Liver (tissue), 3 donors: Measurements from ENCODE around the gene RETSAT.
"Not testable (repeated sequence)": the region's sequence is repeated elsewhere in the genome, so short reads cannot be mapped to it uniquely, and the experiment has no call there.

ENCODE experiments used
- CTCF ChIP-seq: fragments of 150-350 bp; IDR thresholded peaks from 2 replicates; pipeline ENCODE4 v1.5.1; 2017; ENCODE audit warnings: improper control_type of control experiment, low read depth, low read length; ENCODE audit not compliant: missing input control
- MAX ChIP-seq: IDR thresholded peaks from 2 replicates; pipeline ENCODE4 v1.6.1; 2016; ENCODE audit warnings: antibody characterized with exemption
- RAD21 ChIP-seq, 2 donors: IDR thresholded peaks; 2 replicates each; pipeline ENCODE4 v1.6.1; 2016; ENCODE audit warnings: antibody characterized with exemption in 2 of 2, mild to moderate bottlenecking in 2 of 2
- donor health status: healthy.
- donor health status: healthy.

GRCh38 chr2:85329701-85330100 lies 24.6 kb downstream of the RETSAT start:
- TF ChIP-seq CTCF; MAX; RAD21 (IDR thresholded peaks at IDR 0.05): not testable (repeated sequence)
